Measurements from ENCODE around the gene GLB1L2. TPM values are rescaled to one million over a fixed set of nuclear protein-coding genes. Genes with fewer than 3 reads are reported as not detected.

GLB1L2 gene
- total RNA-seq, 6 donors from 2014 or later: 3.1 to 11.6 (median 6.0) TPM

DNA sequence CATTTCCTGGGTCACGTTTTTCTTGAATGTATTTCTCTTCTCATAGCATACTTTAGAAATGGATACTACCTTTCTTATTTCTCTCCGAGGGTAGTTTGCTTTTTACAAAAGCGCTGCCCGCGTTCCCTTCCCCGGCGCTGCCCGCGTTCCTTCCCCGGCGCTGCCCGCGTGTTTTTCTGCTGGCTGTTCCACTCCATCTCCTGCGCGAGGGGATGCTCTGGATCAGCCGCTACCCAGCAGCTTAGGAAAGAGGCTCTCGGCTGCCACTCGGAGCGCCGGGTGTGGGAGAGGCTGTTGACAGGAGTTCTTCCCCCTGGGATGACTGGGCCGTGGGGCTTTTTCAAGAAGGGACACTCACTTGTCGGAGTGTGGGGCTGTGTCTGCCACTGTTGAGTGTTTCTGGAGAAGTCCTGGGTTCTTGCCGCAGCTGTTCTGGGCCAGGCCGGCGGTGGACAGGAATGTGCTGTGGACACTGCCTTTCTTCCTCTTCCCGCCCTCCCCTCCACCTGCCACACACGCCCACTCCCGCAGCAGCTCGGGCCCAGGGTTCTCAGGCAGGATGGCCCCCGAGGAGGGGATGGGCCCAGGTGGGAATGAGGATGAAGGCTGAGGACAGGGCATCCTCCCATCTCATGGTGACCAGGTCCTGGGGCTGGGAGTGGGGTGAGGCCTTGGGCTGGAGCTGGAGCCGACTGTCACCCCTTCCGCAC, 30.6 kb downstream of the GLB1L2 start:
- Histone ChIP-seq H3K9me3 (no peaks in the 10 kb centered on the region), H3K4me3 (no peak overlapping the region), H3K4me1 (peaks cover 0 to 3% (median 0%) of the 10 kb centered on the region in 4 donors), H3K27me3 (no peaks in the 10 kb centered on the region), H3K36me3 (no peaks in the 10 kb centered on the region), H3K27ac (no peak overlapping the region)
- TF ChIP-seq POLR2AphosphoS5 (IDR thresholded peaks at IDR 0.05) (no peak), POLR2A (IDR thresholded peaks at IDR 0.05) (no peak), EP300 (IDR thresholded peaks at IDR 0.05) (no peak), CTCF (IDR thresholded peaks at IDR 0.05) (no peak)
- DNase-seq: peak in 1 of 2 donors; percentile 75
- no peak for ATAC-seq (ENCODE audit: low FRiP score in 2 of 2)
- 84 to 88% methylated on average over 28 to 32 of the region's 32 CpGs for WGBS, 2 donors

DNA sequence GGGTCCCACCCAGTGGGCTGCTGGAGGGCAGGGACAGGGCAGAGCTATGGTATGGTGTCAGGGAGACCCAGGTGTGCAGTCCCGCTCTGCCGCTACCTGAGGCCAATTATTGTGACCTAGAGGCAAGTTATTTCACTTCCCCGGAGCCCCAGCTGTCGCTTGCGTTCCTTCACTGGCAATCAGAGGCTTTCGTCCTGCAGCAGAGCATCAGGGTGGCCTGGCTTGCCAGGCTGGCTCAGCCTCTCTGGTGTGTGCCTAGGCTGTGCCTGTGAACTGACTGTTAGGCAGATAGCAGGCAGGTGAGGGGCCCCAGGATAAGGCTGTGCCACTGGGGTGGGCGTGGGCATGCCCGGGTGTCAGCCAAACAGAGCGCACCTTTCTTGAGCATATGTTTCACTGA, 31.4 kb downstream of the GLB1L2 start:
- Histone ChIP-seq H3K27me3 (no peaks in the 10 kb centered on the region), H3K36me3 (no peaks in the 10 kb centered on the region), H3K4me1 (peaks cover 0 to 3% (median 0%) of the 10 kb centered on the region in 4 donors), H3K27ac (no peak overlapping the region), H3K4me3 (no peak overlapping the region), H3K9me3 (no peaks in the 10 kb centered on the region)
- TF ChIP-seq POLR2AphosphoS5 (IDR thresholded peaks at IDR 0.05): no peak
- no peak for TF ChIP-seq EP300 (IDR thresholded peaks at IDR 0.05)
- TF ChIP-seq CTCF (IDR thresholded peaks at IDR 0.05): no peak
- no peak for TF ChIP-seq POLR2A (IDR thresholded peaks at IDR 0.05)
- 91 to 93% methylated on average over 4 to 9 of the region's 9 CpGs for WGBS, 2 donors
- no peak for ATAC-seq (ENCODE audit: low FRiP score in 2 of 2)
- no peak for DNase-seq

GRCh38 chr11:134363592-134363991, 31.8 kb downstream of the GLB1L2 start:
- no peak overlapping the region for H3K27ac ChIP-seq
- DNase-seq (no peak), ATAC-seq (ENCODE audit: low FRiP score in 2 of 2) (no peak)
- no peak for TF ChIP-seq POLR2AphosphoS5 (IDR thresholded peaks at IDR 0.05)
- TF ChIP-seq EP300 (IDR thresholded peaks at IDR 0.05): no peak
- H3K36me3 ChIP-seq: no peaks in the 10 kb centered on the region
- no peaks in the 10 kb centered on the region for H3K9me3 ChIP-seq
- H3K4me1 ChIP-seq: peaks cover 0 to 3% (median 0%) of the 10 kb centered on the region in 4 donors
- no peak overlapping the region for H3K4me3 ChIP-seq
- H3K27me3 ChIP-seq: no peaks in the 10 kb centered on the region
- 60 to 71% methylated on average over 7 of the region's 7 CpGs for WGBS, 2 donors

GRCh38 chr11:134364261-134364660, 32.5 kb downstream of the GLB1L2 start:
- no peak overlapping the region for H3K27ac ChIP-seq
- ATAC-seq (ENCODE audit: low FRiP score in 2 of 2) (no peak), DNase-seq (peak in 1 of 2 donors; percentile 58)
- TF ChIP-seq EP300 (IDR thresholded peaks at IDR 0.05) (no peak), CTCF (IDR thresholded peaks at IDR 0.05) (no peak), POLR2AphosphoS5 (IDR thresholded peaks at IDR 0.05) (no peak), POLR2A (IDR thresholded peaks at IDR 0.05) (no peak)
- no peaks in the 10 kb centered on the region for H3K27me3 ChIP-seq
- H3K4me3 ChIP-seq: no peak overlapping the region
- 84 to 94% methylated on average over 5 to 9 of the region's 9 CpGs for WGBS, 2 donors
- H3K4me1 ChIP-seq: peaks cover 0 to 3% (median 0%) of the 10 kb centered on the region in 4 donors
- no peaks in the 10 kb centered on the region for H3K9me3 ChIP-seq
- H3K36me3 ChIP-seq: no peaks in the 10 kb centered on the region

GRCh38 chr11:134365011-134365925, 33.5 kb downstream of the GLB1L2 start:
- no peaks in the 10 kb centered on the region for H3K9me3 ChIP-seq
- TF ChIP-seq EP300 (IDR thresholded peaks at IDR 0.05): no peak
- TF ChIP-seq POLR2A (IDR thresholded peaks at IDR 0.05): no peak
- TF ChIP-seq CTCF (IDR thresholded peaks at IDR 0.05): no peak
- no peak for TF ChIP-seq POLR2AphosphoS5 (IDR thresholded peaks at IDR 0.05)
- H3K4me3 ChIP-seq: no peak overlapping the region
- H3K4me1 ChIP-seq: peaks cover 0 to 1% (median 0%) of the 10 kb centered on the region in 4 donors
- peak in 1 of 2 donors; percentile 54 for DNase-seq
- ATAC-seq (ENCODE audit: low FRiP score in 2 of 2): no peak
- no peak overlapping the region for H3K27ac ChIP-seq
- H3K27me3 ChIP-seq: no peaks in the 10 kb centered on the region
- H3K36me3 ChIP-seq: no peaks in the 10 kb centered on the region
- 75 to 80% methylated on average over 5 to 22 of the region's 22 CpGs for WGBS, 2 donors

All from upper lobe of left lung (tissue), 6 donors.